Measurements from ENCODE around the gene RASGRP3. TPM values are rescaled to one million over a fixed set of nuclear protein-coding genes. Genes with fewer than 3 reads are reported as not detected.

RASGRP3 gene
- total RNA-seq, 1 experiment from 2014 or later: 0.34 TPM

DNA sequence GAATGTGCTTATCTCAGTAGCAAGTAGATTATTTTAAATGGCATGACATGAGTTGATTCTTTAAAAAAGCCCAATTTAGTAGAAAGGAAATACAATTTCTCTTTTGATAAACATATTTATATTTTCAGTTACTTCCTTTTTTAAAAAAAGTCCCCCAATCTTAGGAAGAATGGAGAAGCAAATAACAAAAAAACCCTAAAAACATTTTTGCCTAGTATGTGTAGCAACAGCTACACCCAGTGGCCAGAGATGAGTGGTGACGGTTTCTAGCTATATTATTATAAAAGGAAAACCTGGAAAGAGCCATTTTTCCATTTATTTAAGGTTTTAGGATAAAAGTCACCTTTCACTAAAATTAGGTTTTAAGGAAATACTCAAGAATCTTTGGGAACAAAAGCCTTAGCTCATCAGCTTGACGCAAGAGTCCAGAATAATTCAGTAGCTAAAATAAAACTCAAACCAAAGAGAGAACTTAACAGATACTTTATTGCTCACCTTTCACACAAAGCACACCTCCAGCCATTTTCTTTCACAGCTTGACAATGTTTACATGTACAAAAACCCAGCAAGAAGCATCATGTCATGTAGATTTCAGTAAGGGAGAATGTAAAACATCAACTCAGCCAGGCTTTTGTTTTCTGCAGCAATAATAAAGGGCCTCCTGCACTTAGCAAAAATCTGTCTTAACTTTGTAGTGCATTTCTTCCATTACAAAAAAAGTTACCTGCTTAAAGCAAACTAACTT, 106.9 kb downstream of the RASGRP3 start:
- no TSS peak for BruUV-seq (replicated peaks)
- TF ChIP-seq EZH2 (IDR thresholded peaks at IDR 0.05; ENCODE audit: borderline replicate concordance, low read depth, low read length, poor library complexity, severe bottlenecking) (no peak), CTCF (conservative IDR thresholded peaks at IDR 0.05; ENCODE audit: low read depth, low read length) (peak; percentile 82)
- H3K4me3 ChIP-seq (ENCODE audit: low read depth, low read length, poor library complexity, severe bottlenecking): no peak overlapping the region
- no peaks in the 10 kb centered on the region for H3K27me3 ChIP-seq (replicated peaks; ENCODE audit: insufficient read depth, low read depth, low read length, poor library complexity)
- H3K4me1 ChIP-seq (ENCODE audit: insufficient read depth, low read length, poor library complexity, severe bottlenecking): no peaks in the 10 kb centered on the region
- CTCF ChIA-PET: interaction anchor here (0.6 to 1.2 kb wide), 2 partner anchors 142 to 170 kb away, joined by 3 to 4 read pairs; no protein-coding TSS in a partner anchor
- peaks cover 24% of the 10 kb centered on the region for H3K36me3 ChIP-seq (ENCODE audit: insufficient read depth, low read length, poor library complexity, severe bottlenecking)
- no peak overlapping the region for H3K27ac ChIP-seq (ENCODE audit: low read depth, low read length, poor library complexity, severe bottlenecking)
- H3K9me3 ChIP-seq (ENCODE audit: low read depth, low read length, poor library complexity, severe bottlenecking): no peaks in the 10 kb centered on the region
- intact Hi-C loops (cut with micrococcal nuclease; ENCODE audit: unreplicated experiment): loop anchor here (5.0 to 10.0 kb wide), 3 partner anchors 171 to 1029 kb away; no protein-coding TSS in a partner anchor
- peak; percentile 54 for DNase-seq (ENCODE audit: low spot score)
- POLR2A ChIA-PET (ENCODE audit: low non-redundant PET): no interaction called here

DNA sequence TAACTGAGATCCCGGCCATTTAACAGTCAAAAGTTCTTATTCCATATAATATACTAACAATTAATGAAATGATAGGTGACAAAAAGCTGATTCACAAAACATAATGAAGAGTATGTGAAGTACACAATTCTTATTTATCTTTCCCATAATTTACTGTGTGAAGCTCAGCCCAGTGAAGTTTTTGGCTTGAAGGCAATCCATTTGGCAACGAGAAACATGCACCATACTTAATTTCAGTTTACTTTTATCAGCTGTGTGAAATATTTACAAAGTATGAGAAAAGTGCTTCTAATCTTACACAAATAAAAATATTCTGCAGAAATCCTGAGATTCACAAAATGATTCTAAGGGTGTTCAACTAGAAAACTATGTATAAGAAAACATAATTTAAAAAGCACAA, 110.3 kb downstream of the RASGRP3 start:
- no TSS peak for BruUV-seq (replicated peaks)
- Histone ChIP-seq H3K27ac (ENCODE audit: low read depth, low read length, poor library complexity, severe bottlenecking) (no peak overlapping the region), H3K4me3 (ENCODE audit: low read depth, low read length, poor library complexity, severe bottlenecking) (no peak overlapping the region), H3K36me3 (ENCODE audit: insufficient read depth, low read length, poor library complexity, severe bottlenecking) (peaks cover 41% of the 10 kb centered on the region), H3K9me3 (ENCODE audit: low read depth, low read length, poor library complexity, severe bottlenecking) (no peaks in the 10 kb centered on the region), H3K4me1 (ENCODE audit: insufficient read depth, low read length, poor library complexity, severe bottlenecking) (peaks cover 4% of the 10 kb centered on the region), H3K27me3 (replicated peaks; ENCODE audit: insufficient read depth, low read depth, low read length, poor library complexity) (no peaks in the 10 kb centered on the region)
- TF ChIP-seq EZH2 (IDR thresholded peaks at IDR 0.05; ENCODE audit: borderline replicate concordance, low read depth, low read length, poor library complexity, severe bottlenecking) (no peak), CTCF (conservative IDR thresholded peaks at IDR 0.05; ENCODE audit: low read depth, low read length) (no peak)
- intact Hi-C loops (cut with micrococcal nuclease; ENCODE audit: unreplicated experiment): loop anchor here (10.0 kb wide), 1 partner anchor 1032 kb away; no protein-coding TSS in a partner anchor
- no peak for DNase-seq (ENCODE audit: low spot score)
- ChIA-PET CTCF (no interaction called here), POLR2A (ENCODE audit: low non-redundant PET) (no interaction called here)

DNA sequence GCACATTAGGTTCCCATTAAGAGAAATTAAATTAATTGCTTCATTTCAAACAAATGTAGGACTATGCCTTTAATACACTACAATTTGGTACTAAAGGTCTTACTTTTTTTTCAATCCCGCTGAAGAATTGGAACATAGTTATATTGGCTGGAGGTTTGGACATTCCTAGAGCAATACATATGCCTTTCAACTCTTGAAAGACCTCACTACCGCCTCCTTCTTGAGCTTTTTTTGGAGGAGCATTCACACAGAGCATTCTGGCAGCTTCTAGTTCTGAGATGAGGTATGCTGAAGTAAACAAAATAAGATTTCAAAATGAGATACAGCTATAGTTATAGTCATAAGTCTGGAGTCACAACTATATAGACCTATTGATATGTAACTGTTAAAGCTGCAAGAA, 111.8 kb downstream of the RASGRP3 start:
- intact Hi-C loops (cut with micrococcal nuclease; ENCODE audit: unreplicated experiment): loop anchor here (10.0 kb wide), 1 partner anchor 1033 kb away; no protein-coding TSS in a partner anchor
- H3K9me3 ChIP-seq (ENCODE audit: low read depth, low read length, poor library complexity, severe bottlenecking): no peaks in the 10 kb centered on the region
- ChIA-PET POLR2A (ENCODE audit: low non-redundant PET) (no interaction called here), CTCF (interaction anchor here (0.5 kb wide), 1 partner anchor 86 kb away, joined by 6 read pairs; no protein-coding TSS in a partner anchor)
- TF ChIP-seq EZH2 (IDR thresholded peaks at IDR 0.05; ENCODE audit: borderline replicate concordance, low read depth, low read length, poor library complexity, severe bottlenecking): no peak
- no peak for TF ChIP-seq CTCF (conservative IDR thresholded peaks at IDR 0.05; ENCODE audit: low read depth, low read length)
- no peak overlapping the region for H3K27ac ChIP-seq (ENCODE audit: low read depth, low read length, poor library complexity, severe bottlenecking)
- no peaks in the 10 kb centered on the region for H3K27me3 ChIP-seq (replicated peaks; ENCODE audit: insufficient read depth, low read depth, low read length, poor library complexity)
- H3K4me3 ChIP-seq (ENCODE audit: low read depth, low read length, poor library complexity, severe bottlenecking): no peak overlapping the region
- no peak for DNase-seq (ENCODE audit: low spot score)
- no TSS peak for BruUV-seq (replicated peaks)
- peaks cover 55% of the 10 kb centered on the region for H3K36me3 ChIP-seq (ENCODE audit: insufficient read depth, low read length, poor library complexity, severe bottlenecking)
- peaks cover 4% of the 10 kb centered on the region for H3K4me1 ChIP-seq (ENCODE audit: insufficient read depth, low read length, poor library complexity, severe bottlenecking)
